Measurements from ENCODE around the gene CASP8. TPM values are rescaled to one million over a fixed set of nuclear protein-coding genes. Genes with fewer than 3 reads are reported as not detected.
"Not testable (repeated sequence)": the region's sequence is repeated elsewhere in the genome, so short reads cannot be mapped to it uniquely, and the experiment has no call there.

Gene CASP8
- total RNA-seq, 1 donor from 2014 or later, result 27.6 TPM

DNA sequence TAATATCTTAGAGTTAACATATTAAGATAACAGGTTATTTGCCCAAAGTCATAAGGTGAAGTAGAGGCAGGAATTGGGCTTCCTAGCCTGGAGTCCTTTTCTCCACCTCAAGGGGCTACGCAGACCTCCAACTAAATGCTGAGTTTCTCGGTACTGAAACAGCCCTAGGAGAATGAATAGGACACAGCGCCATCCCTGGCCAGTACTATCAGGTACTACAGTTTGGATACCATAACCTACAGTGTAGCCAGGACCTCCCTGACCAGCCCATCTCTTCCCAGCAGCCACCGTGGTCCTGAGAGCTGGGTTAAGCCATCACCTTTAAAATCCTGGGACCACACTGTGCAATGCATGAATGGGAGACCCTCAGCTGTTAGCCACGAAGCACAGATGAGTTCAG, 15.7 kb downstream of the CASP8 start:
- DNase-seq (ENCODE audit: low read depth), result no peak
- H3K36me3 ChIP-seq (ENCODE audit: control insufficient read depth, insufficient read depth, low read length), result peaks cover 13% of the 10 kb centered on the region
- TF ChIP-seq, protein P1, sequence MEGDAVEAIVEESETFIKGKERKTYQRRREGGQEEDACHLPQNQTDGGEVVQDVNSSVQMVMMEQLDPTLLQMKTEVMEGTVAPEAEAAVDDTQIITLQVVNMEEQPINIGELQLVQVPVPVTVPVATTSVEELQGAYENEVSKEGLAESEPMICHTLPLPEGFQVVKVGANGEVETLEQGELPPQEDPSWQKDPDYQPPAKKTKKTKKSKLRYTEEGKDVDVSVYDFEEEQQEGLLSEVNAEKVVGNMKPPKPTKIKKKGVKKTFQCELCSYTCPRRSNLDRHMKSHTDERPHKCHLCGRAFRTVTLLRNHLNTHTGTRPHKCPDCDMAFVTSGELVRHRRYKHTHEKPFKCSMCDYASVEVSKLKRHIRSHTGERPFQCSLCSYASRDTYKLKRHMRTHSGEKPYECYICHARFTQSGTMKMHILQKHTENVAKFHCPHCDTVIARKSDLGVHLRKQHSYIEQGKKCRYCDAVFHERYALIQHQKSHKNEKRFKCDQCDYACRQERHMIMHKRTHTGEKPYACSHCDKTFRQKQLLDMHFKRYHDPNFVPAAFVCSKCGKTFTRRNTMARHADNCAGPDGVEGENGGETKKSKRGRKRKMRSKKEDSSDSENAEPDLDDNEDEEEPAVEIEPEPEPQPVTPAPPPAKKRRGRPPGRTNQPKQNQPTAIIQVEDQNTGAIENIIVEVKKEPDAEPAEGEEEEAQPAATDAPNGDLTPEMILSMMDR (IDR thresholded peaks at IDR 0.05; ENCODE audit: insufficient read depth, low read length, severe bottlenecking), result no peak
- no peaks in the 10 kb centered on the region for H3K27me3 ChIP-seq (ENCODE audit: control insufficient read depth, insufficient read depth, low read length)
- no peak for FAIRE-seq
- no peak overlapping the region for H3K4me3 ChIP-seq (ENCODE audit: low read depth, low read length)

DNA sequence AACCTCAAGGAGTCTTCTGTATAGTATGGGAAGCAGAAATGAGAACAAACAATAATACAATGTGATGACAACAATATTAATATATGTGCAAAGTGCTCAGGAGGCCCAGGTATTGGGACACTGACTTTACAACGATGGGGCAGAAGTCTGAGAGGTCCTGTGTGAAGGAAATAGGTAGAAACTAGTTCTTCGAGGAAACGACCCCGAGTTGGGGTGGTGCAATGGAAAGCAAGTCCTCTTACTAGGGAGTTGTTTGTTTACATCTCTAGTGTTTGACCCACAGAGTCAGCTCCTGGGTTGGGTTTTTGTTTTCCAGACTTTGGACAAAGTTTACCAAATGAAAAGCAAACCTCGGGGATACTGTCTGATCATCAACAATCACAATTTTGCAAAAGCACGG, 16.2 kb downstream of the CASP8 start:
- no peak for DNase-seq (ENCODE audit: low read depth)
- Histone ChIP-seq H3K4me3 (ENCODE audit: low read depth, low read length) (no peak overlapping the region), H3K27me3 (ENCODE audit: control insufficient read depth, insufficient read depth, low read length) (no peaks in the 10 kb centered on the region), H3K36me3 (ENCODE audit: control insufficient read depth, insufficient read depth, low read length) (peaks cover 13% of the 10 kb centered on the region)
- TF ChIP-seq, protein P1 (IDR thresholded peaks at IDR 0.05; ENCODE audit: insufficient read depth, low read length, severe bottlenecking), result no peak
- no peak for FAIRE-seq

DNA sequence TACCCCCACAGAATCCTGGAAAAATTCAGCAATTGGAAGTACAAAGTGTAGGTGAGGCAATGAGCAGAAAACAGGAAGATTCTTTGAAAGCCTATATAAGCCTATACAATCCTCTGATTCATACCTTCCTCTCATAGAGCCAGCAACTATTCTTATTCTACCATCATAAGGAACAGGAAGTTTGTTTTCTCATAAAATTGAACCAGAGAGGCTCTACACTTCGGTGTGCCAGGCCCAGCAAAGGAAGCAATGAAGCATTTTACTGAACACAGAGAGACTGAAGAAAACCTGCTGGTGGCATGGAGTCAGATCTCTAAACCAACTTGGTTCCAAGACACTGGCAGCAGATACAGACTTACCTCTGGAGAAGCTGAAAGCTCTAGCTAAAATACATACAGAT, 18.7 kb downstream of the CASP8 start:
- TF ChIP-seq, protein P1 (IDR thresholded peaks at IDR 0.05; ENCODE audit: insufficient read depth, low read length, severe bottlenecking), result no peak
- H3K27me3 ChIP-seq (ENCODE audit: control insufficient read depth, insufficient read depth, low read length), result no peaks in the 10 kb centered on the region
- FAIRE-seq (no peak), DNase-seq (ENCODE audit: low read depth) (no peak)
- peaks cover 5% of the 10 kb centered on the region for H3K36me3 ChIP-seq (ENCODE audit: control insufficient read depth, insufficient read depth, low read length)
- H3K4me3 ChIP-seq (ENCODE audit: low read depth, low read length), result no peak overlapping the region

DNA sequence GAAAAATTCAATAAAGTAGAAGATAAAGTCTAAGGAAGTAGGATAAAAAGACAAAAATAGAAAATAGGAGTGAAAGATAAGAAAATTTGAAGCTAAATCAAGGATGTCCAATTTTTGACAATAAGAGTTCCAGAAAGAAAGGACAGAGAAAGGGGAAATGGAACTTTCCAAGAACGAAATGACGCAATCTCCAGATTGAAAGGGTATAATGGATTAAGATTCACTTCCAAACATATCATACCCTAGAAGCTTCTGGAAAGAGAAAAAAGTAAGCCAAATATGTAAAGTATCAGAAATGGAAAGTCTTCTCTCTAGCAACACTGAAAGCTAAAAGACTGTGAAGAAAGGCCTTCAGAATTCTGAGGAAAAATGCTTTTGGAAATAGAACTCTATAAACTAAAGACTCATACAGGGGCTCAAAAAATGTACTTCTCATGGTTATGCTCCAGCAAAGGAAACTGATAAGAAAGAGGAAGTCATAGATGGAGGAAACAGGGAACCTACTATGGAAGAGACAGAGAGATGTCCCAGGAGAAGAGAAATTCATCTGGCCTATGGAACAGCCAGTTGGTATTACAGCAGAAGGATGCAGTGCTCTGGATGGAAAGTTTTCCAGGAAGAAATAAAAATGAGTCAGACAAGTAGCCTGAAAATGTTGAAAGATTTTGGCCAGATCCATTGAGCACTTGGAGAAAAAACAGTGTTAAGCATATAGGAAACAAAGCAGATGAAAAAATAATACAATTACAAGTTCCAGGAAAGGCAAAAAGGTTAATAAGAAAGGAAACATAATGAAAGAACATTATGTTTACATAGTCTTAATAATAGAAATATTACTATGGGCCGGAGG, 20.1 kb downstream of the CASP8 start:
- FAIRE-seq (no peak), DNase-seq (ENCODE audit: low read depth) (no peak)
- H3K27me3 ChIP-seq (ENCODE audit: control insufficient read depth, insufficient read depth, low read length), result no peaks in the 10 kb centered on the region
- H3K36me3 ChIP-seq (ENCODE audit: control insufficient read depth, insufficient read depth, low read length), result peaks cover 6% of the 10 kb centered on the region
- no peak overlapping the region for H3K4me3 ChIP-seq (ENCODE audit: low read depth, low read length)
- TF ChIP-seq, protein P1 (IDR thresholded peaks at IDR 0.05; ENCODE audit: insufficient read depth, low read length, severe bottlenecking), result no peak

DNA sequence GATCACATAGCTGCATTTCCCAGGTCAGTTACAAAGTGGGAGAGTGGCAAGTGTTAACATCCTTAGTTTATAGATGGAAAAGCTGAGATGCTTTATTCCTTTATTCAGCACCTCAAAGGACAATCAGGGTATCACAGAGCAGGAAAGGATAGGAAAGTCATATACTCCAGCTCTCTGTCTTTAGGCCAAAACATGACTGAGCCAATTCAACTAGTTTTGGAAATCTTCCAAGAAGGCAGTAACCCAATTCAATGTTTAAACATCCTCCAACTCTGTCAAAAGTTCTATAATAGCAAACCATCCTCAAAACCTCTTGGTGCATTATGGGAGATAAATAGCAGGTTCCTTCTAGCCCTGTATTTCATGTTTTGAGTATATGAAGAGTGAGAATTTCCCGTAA, 25.2 kb downstream of the CASP8 start:
- no peaks in the 10 kb centered on the region for H3K27me3 ChIP-seq (ENCODE audit: control insufficient read depth, insufficient read depth, low read length)
- DNase-seq (ENCODE audit: low read depth) (no peak), FAIRE-seq (no peak)
- peaks cover 1% of the 10 kb centered on the region for H3K36me3 ChIP-seq (ENCODE audit: control insufficient read depth, insufficient read depth, low read length)
- no peak overlapping the region for H3K4me3 ChIP-seq (ENCODE audit: low read depth, low read length)
- TF ChIP-seq, protein P1 (IDR thresholded peaks at IDR 0.05; ENCODE audit: insufficient read depth, low read length, severe bottlenecking), result no peak

DNA sequence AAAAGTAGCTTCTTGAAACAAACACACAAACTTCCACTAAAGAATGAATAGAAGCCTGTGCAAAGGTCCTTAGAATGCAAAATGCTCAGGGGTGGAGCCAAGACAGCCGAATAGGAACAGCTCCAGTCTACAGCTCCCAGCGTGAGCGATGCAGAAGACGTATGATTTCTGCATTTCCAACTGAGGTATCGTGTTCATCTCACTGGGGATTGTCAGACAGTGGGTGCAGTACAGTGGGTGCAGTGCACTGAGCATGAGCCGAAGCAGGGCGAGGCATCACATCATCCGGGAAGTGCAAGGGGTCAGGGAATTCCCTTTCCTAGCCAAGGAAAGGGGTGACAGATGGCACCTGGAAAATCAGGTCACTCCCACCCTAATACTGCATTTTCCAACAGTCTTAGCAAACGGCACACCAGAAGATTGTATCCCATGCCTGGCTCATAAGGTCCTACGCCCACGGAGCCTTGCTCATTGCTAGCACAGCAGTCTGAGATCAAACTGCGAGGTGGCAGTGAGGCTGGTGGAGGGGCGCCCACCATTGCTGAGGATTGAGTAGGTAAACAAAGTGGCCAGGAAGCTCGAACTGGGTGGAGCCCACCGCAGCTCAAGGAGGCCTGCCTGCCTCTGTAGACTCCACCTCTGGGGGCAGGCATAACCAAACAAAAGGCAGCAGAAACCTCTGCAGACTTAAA, 30.3 kb downstream of the CASP8 start:
- DNase-seq (ENCODE audit: low read depth); H3K27me3 ChIP-seq (ENCODE audit: control insufficient read depth, insufficient read depth, low read length); H3K4me3 ChIP-seq (ENCODE audit: low read depth, low read length); FAIRE-seq; H3K36me3 ChIP-seq (ENCODE audit: control insufficient read depth, insufficient read depth, low read length): not testable (repeated sequence)

Data from bronchial epithelial cell (primary cell).